ENCODE results near the gene WDR62. TPM values are rescaled to one million over a fixed set of nuclear protein-coding genes. Genes with fewer than 3 reads are reported as not detected.
A peak's percentile ranks its signal among the peaks of the same experiment; 100 is the strongest.
"Not testable (repeated sequence)": the region's sequence is repeated elsewhere in the genome, so short reads cannot be mapped to it uniquely, and the experiment has no call there.

WDR62 gene
- polyA plus RNA-seq, 3 donors = 4.4 to 6.2 (median 5.0) TPM

DNA sequence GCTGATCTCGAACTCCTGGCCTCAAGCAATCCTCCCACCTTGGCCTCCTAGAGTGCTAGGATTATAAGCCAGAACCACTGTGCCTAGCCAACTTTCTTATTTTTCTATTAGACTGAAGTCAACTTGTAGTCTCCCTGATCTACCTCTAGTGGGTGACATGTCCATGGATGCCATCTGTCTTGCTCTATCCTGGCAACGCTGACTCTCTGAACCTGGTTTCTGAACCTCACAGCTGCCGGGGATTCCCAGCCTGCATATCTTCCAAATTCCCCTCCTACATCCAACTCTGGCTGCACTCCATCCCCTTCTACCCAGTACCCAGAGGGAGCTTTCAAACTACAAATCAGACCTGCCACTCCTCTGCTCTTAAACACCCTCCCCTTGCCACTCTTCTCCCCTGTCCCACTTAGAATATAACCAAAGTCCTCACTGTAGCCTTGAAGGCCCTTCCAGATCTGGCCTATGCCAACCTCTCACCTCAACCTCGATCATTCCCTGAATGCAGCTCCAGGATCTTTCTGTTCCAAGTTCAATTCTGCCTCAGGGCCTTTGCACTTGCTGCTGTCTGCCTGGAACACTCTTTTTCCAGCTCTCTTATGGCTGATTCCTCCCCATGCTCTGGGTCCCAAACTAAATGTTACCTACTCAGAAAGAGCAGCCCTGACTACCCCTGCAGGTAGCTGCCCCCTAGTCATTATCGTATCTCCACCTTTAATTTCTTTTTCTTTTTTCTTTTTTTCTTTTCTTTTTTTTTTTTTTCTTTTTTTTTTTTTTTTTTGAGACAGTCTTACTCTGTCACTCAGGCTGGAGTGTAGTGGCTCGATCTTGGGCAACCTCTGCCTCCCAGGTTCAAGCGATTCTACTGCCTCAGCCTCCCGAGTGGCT, 24.2 kb upstream of the WDR62 start:
- DNase-seq (ENCODE audit: extremely low read depth in 1 of 11, low read depth in 9 of 11, low spot score in 4 of 11) = no peak

DNA sequence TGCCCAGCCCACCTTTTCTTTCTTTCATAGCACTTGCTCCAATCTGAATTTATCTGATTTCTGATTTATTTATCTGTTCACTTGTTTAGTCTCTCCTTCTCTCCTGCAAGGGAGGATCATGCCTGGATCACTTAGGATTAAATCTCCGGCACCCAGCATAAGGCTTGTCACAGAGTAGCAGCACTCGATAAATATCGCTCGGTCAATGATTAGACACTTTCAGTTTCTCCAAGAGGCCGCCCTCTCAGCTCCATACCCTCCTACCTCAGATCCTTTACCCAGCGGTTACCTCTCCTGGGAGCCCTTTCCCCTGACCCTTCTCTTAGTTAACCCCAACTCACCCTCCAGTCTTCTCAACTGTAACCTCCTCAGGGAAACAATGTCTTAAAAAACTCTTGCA, 23.4 kb upstream of the WDR62 start:
- DNase-seq (ENCODE audit: extremely low read depth in 1 of 11, low read depth in 9 of 11, low spot score in 4 of 11) = no peak

DNA sequence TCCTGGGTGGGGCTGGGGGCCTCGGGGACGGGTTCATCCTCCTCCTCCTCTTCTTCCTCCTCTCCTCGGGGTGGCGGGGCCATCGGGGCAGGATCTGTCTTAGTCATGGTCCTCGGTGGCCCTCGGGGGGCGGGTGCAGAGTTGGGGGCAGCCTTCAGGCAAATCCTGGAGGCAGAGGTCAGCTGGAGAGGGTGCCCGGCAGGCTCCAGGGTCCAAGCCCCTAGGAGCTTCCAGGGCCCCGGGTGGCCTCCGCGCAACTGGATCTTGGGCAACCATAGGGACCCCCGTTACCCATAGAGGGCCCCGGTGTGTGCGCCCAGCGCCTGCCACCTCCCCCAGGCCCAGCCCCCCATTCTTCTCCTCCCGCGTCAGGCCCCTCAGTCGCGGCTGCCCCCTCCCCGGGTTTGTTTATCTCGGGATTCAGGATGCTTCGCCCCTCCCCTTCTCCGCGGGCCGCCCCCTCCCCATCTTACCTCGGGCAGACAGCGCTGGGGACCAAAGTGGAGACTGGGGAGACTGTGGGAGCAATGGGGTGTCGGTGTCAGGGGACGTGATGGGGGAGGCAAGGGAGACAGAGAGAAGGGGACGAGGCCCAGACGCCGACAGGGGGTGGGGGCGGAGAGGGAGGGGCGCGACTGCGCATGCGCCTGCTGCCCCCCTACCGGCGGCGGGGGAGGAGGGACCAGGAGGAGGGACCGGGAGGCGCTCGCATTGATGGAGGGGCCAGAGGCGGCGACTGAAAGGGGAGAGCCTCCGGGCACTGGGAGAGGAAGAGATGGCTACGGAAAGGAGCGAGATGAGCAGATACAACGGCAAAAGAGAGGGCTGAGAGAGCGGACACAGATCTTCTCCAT, 22.2 kb upstream of the WDR62 start, which contains the start of gene CLIP3:
Gene CLIP3, minus strand, starts transcription at position 623 of the 854 bp plus-strand sequence. Its CDS starts 516 bp downstream, at position 107.
- peak in 4 of 11 donors; percentile 59 to 68 (median 62) for DNase-seq (ENCODE audit: extremely low read depth in 1 of 11, low read depth in 9 of 11, low spot score in 4 of 11)

DNA sequence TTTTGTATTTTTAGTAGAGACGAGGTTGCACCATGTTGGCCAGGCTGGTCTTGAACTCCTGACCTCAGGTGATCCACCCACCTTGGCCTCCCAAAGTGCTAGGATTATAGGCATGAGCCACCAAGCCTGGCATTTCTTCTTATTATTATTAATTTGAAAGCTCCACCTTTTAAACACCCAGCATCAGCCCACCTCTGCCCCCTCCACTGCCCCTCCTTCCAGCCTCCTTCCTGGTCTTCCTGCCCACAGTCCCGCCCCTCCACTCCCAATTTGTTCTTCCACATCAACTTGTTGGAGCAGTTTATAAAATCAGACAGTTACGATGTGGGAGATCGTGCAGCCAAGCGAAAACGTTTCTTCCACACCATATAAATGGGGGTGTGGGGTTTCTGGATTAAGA, 14.2 kb upstream of the WDR62 start:
- no peak for DNase-seq (ENCODE audit: extremely low read depth in 1 of 11, low read depth in 9 of 11, low spot score in 4 of 11)

DNA sequence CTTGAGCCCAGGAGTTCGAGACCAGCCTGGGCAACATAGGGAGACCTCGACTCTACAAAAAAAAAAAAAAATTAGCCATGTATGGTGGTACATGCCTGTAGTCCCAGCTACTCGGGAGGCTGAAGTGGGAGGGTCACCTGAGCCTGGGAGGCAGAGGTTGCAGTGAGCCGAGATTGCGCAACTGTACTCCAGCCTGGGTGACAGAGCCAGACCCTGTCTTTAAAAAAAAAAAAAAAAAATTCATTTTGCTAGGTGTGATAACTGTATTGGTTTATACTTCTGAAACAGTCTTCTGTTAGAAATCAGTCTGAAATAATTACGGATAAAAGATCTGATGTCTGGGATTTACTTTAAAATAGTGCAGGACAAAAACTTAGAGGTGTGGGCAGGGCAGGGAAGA, 13.6 kb upstream of the WDR62 start:
- not testable (repeated sequence) for DNase-seq (ENCODE audit: extremely low read depth in 1 of 11, low read depth in 9 of 11, low spot score in 4 of 11)

DNA sequence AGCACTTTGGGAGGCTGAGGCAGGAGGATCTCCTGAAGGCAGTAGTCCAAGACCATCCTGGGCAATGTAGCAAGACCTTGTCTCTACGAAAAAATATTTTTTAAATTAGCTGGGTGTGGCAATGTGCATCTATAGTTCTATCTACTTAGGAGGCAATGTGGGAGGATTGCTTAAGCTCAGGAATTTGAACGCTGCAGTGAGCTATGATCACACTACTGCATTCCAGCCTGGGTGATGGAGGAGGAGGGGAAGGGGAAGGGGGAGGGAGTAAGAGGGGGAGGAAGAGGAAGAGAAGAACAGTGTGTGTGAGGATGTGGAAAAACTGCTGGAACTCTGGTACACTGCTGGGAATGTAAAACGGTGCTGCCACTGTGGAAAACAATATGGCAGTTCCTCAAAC, 12.9 kb upstream of the WDR62 start:
- DNase-seq (ENCODE audit: extremely low read depth in 1 of 11, low read depth in 9 of 11, low spot score in 4 of 11) = peak in 4 of 11 donors; percentile 43 to 69 (median 54)

DNA sequence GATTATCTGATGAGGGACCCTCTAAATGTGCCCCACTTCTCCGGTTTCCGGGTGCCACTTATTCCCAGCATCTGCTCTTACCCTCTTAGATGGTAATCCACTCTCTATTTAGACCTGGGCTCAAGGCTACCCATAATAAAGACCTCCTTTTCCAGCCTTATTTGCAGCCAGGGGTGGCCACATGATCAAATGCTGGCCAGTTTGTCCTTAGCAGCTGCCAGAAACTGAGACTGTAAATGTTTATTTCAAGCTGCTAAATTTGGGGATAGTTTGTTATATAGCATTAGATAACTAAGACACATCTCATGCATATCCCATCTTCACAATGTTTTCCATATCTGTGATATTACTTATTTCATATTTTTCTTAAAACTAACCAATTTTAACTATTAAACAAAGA, 10.7 kb upstream of the WDR62 start:
- no peak for DNase-seq (ENCODE audit: extremely low read depth in 1 of 11, low read depth in 9 of 11, low spot score in 4 of 11)

DNA sequence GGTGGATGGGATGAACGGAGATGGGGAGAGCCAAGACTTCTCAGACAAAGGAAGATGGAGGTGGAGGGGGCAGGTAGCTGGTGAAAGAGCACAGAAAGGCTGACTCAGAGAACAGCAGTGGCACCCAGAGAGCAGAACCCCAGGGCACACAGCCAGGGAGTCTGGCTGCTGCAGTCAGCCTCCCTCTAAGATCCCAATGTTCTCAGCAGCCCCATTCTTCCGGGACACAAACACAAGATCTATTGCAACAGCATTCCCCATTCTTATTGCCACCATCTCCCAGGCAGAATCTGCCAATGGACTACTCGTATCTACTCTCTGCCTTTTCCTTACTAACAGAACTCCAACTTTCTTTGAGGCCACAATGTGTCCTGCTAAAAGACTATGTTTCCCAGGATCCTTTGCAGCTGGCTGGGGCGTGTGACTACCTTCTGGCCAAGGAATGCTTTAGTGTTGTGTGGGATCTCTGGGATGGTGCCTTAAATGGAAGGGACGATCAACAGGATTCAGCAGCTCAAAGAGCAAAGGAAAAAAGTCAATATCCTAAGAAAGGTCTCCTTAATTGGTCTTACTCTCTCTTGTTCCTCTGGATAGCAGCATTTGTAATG, 8.2 kb upstream of the WDR62 start:
- no peak for DNase-seq (ENCODE audit: extremely low read depth in 1 of 11, low read depth in 9 of 11, low spot score in 4 of 11)

DNA sequence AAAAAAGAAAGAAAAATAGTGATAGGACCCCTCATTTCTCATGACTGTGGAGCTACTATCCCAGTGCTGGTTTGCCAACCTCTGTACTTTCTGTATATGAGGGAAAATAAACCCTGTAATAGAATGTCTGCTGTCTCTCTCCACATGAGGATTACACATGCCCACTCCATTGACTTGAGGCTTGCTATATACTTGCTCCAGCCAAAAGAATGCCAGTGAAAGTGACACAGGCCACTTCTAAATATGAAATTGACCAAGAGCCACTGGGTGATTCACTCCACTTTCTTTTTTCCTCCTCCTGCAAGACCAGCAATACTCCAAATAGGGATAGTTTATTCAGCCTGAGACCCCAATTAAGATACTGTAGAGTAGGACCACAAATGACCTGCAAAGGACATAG, 6.9 kb upstream of the WDR62 start:
- DNase-seq (ENCODE audit: extremely low read depth in 1 of 11, low read depth in 9 of 11, low spot score in 4 of 11) = no peak

DNA sequence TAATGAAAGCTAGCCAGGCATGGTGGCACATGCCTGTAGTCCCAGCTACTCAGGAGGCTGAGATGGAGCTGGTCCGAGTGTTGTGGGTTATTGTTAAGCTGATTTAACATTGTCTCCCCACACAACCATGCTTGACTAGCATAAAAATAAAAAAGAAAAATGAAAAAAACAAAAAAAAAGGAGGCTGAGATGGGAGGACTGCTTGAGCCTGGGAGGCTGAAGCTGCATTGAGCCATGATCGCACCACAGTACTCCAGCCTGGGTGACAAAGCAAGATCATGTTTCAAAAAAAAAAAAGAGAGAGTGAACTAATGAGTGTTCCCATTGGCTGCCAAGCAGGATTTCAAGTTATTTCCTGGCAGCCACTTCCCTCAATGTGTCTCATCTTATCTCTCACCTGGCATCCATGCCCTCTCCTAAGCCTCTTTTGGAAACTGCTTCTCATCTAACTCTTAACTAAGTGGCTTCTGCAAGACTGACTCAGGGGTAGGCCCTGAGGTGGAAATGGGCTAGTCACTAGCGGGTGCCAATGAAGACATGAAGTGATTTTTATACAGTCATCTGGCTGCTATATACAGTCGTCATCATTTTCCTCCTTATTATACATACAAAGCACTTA, 5.5 kb upstream of the WDR62 start:
- no peak for DNase-seq (ENCODE audit: extremely low read depth in 1 of 11, low read depth in 9 of 11, low spot score in 4 of 11)

DNA sequence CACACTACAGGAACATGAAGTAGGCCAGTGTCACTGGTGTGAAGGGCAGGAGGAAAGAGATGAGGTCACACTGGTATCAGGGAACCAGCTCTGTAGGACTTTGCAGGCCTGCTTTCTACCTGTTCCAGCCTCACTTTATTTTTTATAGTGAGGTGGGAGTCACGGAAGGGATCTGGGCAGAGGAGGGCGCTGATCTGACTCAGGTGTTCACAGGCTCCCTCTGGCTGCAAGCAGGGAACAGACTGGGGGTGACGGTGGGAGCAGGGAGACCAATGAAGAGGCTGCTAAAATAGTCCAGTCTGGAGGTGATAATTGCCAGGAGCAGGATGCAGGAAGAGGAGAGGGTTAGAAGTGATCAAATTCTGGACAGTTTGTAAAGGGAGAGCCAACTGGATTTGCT, 3.5 kb upstream of the WDR62 start:
- no peak for DNase-seq (ENCODE audit: extremely low read depth in 1 of 11, low read depth in 9 of 11, low spot score in 4 of 11)

DNA sequence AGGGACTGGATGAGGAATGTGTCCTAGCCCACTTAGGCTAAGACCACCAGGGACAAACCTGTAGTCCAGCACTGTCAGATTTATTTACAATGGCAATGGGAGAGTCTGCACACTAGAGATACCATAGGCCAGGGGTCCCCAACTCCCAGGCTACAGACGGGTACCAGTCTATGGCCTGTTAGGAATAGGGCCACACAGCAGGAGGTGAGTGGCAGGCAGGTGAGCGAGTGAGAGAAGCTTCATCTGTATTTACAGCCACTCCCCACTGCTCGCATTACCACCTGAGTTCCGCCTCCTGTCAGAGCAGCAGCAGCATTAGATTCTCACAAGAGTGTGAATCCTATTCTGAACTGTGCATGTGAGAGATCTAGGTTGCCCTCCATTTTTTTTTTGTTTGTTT, 3.1 kb upstream of the WDR62 start:
- DNase-seq (ENCODE audit: extremely low read depth in 1 of 11, low read depth in 9 of 11, low spot score in 4 of 11) = no peak

DNA sequence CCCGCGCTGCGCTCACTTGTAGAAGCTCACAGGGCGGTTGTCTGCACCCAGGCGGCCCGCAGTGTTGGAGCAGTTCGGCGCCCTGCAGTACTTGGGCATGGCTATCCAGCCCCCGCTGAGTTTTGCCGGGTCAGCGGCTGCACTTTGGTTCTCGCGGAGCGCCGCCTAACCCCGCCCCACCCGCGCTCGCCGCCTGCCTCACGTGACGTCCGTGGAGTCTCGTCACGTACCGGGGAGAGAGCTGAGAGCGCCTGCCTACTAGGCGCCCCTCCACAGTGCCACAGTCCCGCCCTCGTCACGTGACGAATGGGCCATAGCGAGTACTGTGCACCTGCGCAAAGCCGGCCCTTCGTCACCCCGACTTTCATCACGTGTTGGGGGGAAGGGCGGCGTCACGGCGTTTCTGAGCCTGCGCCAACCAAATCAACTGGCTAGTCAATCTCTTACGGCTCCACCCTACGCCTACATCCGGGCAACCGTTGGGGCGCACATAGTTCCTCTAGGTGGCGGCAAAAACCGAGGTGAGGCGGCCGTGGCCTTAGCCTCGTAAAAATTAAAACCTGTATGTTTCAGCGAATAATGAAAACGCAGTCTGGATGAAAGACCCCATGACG, 471 bp upstream of the WDR62 start, which contains the start of gene THAP8:
Gene THAP8, minus strand, starts transcription at position 167 of the 614 bp plus-strand sequence. Its CDS starts 68 bp downstream, at position 99.
- peak; percentile 98 to 100 (median 99) for DNase-seq (ENCODE audit: extremely low read depth in 1 of 11, low read depth in 9 of 11, low spot score in 4 of 11)

DNA sequence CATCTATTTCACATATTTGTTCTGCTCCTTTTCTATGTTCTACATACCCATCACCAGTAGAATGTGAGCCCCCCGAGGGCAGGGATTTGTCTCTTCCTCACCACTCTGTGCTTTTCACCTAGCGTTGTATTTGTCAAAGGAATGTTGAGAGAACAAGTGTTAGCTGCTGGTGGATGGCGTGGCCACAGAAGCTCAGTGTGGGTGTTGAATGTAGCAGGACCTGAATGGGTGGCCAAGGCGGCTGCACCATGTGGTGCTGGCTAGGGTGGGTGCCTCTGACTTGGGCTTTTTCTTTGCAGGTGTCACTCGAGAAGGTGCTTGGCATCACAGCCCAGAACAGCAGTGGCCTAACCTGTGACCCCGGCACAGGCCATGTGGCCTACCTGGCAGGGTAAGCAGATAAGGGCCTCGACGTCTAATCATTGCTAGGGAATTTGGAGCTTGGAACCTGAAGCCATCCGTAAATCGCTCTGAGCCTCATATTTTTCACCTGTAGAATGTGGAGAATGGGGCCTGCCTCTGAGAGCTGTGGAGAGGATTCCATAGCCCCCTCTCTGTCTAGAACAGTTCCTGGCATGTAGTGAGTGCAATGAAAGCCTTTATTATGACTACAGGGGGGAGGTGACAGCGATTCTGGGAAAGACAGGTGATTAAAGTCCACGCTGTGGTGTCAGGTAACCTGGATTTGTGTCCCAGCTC, 3.9 kb downstream of the WDR62 start:
- DNase-seq (ENCODE audit: extremely low read depth in 1 of 11, low read depth in 9 of 11, low spot score in 4 of 11) = no peak

DNA sequence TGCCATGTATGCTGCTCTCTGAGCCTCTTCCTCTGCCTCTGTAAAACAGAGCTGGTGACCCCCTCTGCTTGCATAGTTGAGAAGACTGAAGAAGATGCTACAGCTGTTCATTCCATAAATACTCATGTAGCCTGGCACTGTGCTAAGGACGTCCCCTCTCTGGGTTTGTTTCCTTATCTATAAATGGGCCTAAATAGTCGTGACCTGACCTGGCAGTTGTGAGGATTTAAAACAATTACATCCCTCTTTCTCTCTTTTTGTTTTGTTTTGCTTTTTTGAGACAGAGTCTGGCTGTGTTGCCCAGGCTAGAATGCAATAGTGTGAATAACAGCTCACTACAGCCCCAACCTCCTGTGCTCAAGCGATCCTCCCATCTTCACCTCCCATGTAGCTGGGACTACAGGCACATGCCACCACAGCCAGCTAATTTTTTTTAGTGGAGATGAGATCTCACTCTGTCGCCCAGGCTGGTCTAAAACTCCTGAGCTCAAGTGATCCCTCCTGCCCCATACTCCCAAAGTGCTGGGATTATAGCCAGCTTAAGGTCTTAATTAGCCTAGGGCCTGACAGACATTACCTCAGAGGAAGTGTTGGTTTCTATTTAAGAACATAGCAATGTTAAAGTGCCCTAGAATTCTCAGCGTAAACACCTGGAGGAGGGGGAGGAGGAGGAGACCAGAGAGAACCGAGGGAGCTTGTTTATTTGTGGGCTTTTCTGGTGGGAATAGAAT, 4.6 kb downstream of the WDR62 start:
- no peak for DNase-seq (ENCODE audit: extremely low read depth in 1 of 11, low read depth in 9 of 11, low spot score in 4 of 11)

DNA sequence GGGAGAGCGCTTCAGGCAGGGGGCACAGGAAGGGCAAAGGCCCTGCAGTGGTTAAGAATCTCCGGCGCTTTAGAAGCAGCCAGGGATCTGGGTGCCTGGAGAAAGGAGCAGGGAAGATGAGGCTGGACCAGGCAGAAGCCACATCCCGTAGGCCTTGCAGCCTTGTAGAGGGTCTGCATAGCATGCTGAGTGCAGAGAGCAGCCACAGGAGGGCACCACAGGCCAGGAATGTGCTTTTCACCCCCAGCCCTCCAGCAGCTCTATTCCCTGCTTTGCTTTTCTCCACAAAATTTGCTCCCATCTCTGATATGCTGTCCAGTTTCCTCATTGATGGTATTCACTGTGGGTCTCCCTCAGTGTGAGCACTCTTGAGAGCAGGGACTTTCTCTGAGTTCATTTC, 5.7 kb downstream of the WDR62 start:
- no peak for DNase-seq (ENCODE audit: extremely low read depth in 1 of 11, low read depth in 9 of 11, low spot score in 4 of 11)

DNA sequence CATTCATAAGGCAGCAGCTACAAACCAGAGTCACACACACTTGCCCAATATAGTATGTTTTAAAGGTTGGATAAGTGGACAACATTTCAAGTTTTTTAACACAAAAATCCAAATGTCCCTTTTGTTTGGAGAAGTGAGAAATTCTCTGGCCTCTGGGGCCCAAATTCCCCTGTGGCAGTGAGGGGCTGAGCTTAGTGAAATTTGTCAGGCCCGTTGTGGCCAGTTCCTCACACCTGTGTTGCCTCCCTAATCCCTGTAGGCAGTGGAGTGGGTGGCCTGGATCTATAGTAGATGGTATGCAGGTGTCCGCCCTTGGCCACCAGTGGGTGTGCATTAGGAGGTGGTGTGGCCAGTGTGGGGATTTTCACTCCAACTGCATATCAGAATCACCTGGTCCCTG, 6.7 kb downstream of the WDR62 start:
- no peak for DNase-seq (ENCODE audit: extremely low read depth in 1 of 11, low read depth in 9 of 11, low spot score in 4 of 11)

Measured in renal cortex interstitium (tissue), 11 donors.